ENCODE measurements around the gene HPD.
A peak's percentile ranks its signal among the peaks of the same experiment; 100 is the strongest.

Gene HPD

DNA sequence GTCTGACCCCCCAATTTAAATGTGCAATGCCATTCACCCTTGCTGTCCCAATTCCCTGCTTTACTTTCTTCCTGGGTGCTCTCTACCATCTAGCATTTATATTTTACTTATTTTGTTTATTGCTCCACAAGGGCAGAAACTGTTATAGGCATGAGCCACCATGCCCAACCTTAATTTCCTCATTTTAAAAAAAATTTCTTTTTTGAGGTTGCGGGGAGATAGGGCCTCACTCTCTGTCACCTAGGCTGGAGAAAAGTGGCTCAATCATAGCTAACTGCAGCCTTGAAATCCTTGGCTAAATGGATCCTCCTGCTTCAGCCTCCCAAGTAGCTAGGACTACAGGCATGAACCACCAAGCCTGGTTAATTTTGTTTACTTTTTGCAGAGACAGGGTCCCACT lies 13.0 kb downstream of the HPD start (continued):
- TF ChIP-seq, protein P1, sequence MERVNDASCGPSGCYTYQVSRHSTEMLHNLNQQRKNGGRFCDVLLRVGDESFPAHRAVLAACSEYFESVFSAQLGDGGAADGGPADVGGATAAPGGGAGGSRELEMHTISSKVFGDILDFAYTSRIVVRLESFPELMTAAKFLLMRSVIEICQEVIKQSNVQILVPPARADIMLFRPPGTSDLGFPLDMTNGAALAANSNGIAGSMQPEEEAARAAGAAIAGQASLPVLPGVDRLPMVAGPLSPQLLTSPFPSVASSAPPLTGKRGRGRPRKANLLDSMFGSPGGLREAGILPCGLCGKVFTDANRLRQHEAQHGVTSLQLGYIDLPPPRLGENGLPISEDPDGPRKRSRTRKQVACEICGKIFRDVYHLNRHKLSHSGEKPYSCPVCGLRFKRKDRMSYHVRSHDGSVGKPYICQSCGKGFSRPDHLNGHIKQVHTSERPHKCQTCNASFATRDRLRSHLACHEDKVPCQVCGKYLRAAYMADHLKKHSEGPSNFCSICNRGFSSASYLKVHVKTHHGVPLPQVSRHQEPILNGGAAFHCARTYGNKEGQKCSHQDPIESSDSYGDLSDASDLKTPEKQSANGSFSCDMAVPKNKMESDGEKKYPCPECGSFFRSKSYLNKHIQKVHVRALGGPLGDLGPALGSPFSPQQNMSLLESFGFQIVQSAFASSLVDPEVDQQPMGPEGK (CRISPR knock-in tag; IDR thresholded peaks at IDR 0.05; ENCODE audit: borderline replicate concordance): no peak
- TF ChIP-seq, protein P2, sequence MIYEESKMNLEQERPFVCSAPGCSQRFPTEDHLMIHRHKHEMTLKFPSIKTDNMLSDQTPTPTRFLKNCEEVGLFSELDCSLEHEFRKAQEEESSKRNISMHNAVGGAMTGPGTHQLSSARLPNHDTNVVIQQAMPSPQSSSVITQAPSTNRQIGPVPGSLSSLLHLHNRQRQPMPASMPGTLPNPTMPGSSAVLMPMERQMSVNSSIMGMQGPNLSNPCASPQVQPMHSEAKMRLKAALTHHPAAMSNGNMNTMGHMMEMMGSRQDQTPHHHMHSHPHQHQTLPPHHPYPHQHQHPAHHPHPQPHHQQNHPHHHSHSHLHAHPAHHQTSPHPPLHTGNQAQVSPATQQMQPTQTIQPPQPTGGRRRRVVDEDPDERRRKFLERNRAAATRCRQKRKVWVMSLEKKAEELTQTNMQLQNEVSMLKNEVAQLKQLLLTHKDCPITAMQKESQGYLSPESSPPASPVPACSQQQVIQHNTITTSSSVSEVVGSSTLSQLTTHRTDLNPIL (CRISPR knock-in tag; IDR thresholded peaks at IDR 0.05; ENCODE audit: low read depth): no peak
- TF ChIP-seq ZNF70 (CRISPR knock-in tag; IDR thresholded peaks at IDR 0.05): no peak
- TF ChIP-seq PPARA (CRISPR knock-in tag; IDR thresholded peaks at IDR 0.05; ENCODE audit: borderline replicate concordance): no peak
- TF ChIP-seq ZC3H10 (CRISPR knock-in tag; IDR thresholded peaks at IDR 0.05): no peak
- no peak for TF ChIP-seq GLIS3 (CRISPR knock-in tag; IDR thresholded peaks at IDR 0.05)
- no peak for TF ChIP-seq BACH2 (CRISPR knock-in tag; IDR thresholded peaks at IDR 0.05; ENCODE audit: borderline replicate concordance)
- no peak for TF ChIP-seq ZFP3 (CRISPR knock-in tag; IDR thresholded peaks at IDR 0.05)

DNA sequence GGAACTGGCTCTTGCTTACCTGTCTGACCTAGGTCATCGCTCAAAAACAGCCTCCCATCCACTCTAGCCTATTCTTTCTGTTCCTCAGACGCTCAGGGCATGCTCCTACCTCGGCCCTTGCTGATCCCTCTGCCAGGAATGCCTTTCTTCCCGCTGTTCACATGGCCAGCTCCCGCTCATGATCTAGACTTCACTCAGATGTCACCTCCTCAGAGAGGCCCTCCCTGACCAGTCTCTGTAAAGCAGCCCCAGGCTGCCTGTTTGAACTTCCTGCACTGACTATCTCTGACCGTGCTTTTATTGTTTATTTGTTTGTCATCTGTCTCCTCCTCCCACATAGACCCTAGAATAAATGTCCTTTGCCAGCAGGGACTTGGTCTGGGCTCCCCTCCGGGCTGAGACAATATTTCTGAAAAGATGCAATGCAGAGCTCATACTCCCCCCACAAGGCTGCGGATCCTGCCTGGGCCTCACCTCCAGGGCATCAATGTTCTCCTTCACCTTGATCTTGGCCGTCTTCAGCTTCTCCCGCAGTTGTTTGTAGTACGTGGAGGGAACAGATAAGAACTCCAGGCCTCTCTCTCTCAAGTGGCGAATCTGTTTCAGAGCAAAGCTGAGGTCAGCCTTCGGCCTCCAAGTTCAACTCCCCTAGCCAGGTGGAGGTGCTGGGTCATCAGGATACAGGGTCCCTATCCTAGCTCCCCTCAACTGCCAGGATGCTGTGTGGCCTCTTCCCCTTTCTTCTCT lies 15.2 kb downstream of the HPD start:
- TF ChIP-seq, protein P1 (CRISPR knock-in tag; IDR thresholded peaks at IDR 0.05; ENCODE audit: borderline replicate concordance): no peak
- TF ChIP-seq ZFP3 (CRISPR knock-in tag; IDR thresholded peaks at IDR 0.05) (no peak), ZNF70 (CRISPR knock-in tag; IDR thresholded peaks at IDR 0.05) (no peak), OSR1 (CRISPR knock-in tag; IDR thresholded peaks at IDR 0.05) (no peak)
- TF ChIP-seq, protein P3, sequence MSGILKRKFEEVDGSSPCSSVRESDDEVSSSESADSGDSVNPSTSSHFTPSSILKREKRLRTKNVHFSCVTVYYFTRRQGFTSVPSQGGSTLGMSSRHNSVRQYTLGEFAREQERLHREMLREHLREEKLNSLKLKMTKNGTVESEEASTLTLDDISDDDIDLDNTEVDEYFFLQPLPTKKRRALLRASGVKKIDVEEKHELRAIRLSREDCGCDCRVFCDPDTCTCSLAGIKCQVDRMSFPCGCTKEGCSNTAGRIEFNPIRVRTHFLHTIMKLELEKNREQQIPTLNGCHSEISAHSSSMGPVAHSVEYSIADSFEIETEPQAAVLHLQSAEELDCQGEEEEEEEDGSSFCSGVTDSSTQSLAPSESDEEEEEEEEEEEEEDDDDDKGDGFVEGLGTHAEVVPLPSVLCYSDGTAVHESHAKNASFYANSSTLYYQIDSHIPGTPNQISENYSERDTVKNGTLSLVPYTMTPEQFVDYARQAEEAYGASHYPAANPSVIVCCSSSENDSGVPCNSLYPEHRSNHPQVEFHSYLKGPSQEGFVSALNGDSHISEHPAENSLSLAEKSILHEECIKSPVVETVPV (CRISPR knock-in tag; IDR thresholded peaks at IDR 0.05): no peak
- ATAC-seq: no peak

DNA sequence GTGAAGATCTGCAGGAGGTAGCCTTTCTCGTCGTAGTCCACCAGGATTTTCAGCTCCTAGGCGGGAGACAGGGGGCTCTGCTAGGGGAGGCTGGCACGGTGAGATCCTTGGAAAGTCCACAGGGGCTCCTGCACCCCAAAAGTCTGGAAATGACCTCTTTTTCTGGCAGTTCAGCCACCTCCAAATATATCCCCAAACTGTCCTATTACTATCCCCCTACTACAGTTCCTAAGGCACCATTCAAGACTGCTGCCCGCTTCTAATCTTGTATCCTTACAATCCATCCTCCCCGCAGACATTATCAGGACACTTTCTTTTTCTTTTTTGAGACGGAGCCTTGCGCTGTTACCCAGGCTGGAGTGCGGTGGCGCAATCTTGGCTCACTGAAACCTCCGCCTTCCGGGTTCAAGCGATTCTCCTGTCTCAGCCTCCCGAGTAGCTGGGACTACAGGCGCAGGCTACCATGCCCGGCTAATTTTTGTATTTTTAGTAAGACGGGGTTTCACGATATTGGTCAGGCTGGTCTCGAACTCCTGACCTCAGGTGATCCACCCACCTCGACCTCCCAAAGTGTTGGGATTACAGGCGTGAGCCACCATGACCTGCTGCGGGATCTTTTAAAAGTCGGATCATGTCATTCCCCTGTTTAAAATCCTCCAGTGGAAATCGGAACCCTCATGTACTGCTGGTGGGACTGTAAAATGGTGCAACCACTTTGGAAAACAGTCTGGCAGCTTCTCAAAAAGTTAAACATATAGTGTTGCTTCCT lies 18.5 kb downstream of the HPD start:
- TF ChIP-seq ISL1 (CRISPR knock-in tag; IDR thresholded peaks at IDR 0.05) (no peak), ZFP3 (CRISPR knock-in tag; IDR thresholded peaks at IDR 0.05) (no peak), TCF4 (CRISPR knock-in tag; IDR thresholded peaks at IDR 0.05; ENCODE audit: borderline replicate concordance) (no peak), TOX (CRISPR knock-in tag; IDR thresholded peaks at IDR 0.05; ENCODE audit: borderline replicate concordance) (no peak), ESRRG (CRISPR knock-in tag; IDR thresholded peaks at IDR 0.05) (no peak)
- TF ChIP-seq, protein P4, sequence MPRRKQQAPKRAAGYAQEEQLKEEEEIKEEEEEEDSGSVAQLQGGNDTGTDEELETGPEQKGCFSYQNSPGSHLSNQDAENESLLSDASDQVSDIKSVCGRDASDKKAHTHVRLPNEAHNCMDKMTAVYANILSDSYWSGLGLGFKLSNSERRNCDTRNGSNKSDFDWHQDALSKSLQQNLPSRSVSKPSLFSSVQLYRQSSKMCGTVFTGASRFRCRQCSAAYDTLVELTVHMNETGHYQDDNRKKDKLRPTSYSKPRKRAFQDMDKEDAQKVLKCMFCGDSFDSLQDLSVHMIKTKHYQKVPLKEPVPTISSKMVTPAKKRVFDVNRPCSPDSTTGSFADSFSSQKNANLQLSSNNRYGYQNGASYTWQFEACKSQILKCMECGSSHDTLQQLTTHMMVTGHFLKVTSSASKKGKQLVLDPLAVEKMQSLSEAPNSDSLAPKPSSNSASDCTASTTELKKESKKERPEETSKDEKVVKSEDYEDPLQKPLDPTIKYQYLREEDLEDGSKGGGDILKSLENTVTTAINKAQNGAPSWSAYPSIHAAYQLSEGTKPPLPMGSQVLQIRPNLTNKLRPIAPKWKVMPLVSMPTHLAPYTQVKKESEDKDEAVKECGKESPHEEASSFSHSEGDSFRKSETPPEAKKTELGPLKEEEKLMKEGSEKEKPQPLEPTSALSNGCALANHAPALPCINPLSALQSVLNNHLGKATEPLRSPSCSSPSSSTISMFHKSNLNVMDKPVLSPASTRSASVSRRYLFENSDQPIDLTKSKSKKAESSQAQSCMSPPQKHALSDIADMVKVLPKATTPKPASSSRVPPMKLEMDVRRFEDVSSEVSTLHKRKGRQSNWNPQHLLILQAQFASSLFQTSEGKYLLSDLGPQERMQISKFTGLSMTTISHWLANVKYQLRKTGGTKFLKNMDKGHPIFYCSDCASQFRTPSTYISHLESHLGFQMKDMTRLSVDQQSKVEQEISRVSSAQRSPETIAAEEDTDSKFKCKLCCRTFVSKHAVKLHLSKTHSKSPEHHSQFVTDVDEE (CRISPR knock-in tag; IDR thresholded peaks at IDR 0.05): no peak
- TF ChIP-seq, protein P1 (CRISPR knock-in tag; IDR thresholded peaks at IDR 0.05; ENCODE audit: borderline replicate concordance): no peak
- peak; percentile 12 for ATAC-seq
